Muscle of back (tissue), 11 donors: Measurements from ENCODE around the gene RECK. TPM values are rescaled to one million over a fixed set of nuclear protein-coding genes. Genes with fewer than 3 reads are reported as not detected.
"Not testable (repeated sequence)": the region's sequence is repeated elsewhere in the genome, so short reads cannot be mapped to it uniquely, and the experiment has no call there.

Source experiments
- DNase-seq, 3 donors: peaks; one replicate each; pipeline versions ENCODE4 v3.0.0 to v3.0.0-alpha.2; 2013
- polyA plus RNA-seq, 10 donors: library from polyadenylated mRNA; unstranded; fragments of 120-200 nt; gene quantifications; one replicate each; pipeline ENCODE4 v1.2.1, GENCODE V29; 2013; ENCODE audit not compliant: insufficient read length in 10 of 10

The RECK gene
- polyA plus RNA-seq, 10 donors: 23.3 to 55.7 (median 28.1) TPM

DNA sequence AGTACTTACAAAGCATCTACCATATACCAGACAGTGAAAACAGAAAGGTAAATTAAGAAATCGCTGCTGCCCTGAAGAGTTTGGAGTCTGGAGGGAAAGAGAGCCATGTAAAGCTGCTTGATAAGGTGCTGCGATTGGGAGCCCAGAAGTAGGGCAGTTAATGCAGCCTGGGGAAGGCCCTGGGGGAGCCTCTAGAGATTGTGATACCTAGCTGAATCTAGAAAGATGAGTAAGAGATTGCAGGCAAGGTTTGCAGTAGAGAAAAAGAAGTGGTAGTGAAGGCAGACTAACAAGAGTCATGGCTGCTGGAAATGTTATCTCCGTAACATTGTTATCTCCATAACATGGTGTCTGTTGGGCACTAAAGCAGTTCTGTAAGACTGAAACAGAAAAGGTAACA, 75.8 kb downstream of the RECK start:
- no peak for DNase-seq

DNA sequence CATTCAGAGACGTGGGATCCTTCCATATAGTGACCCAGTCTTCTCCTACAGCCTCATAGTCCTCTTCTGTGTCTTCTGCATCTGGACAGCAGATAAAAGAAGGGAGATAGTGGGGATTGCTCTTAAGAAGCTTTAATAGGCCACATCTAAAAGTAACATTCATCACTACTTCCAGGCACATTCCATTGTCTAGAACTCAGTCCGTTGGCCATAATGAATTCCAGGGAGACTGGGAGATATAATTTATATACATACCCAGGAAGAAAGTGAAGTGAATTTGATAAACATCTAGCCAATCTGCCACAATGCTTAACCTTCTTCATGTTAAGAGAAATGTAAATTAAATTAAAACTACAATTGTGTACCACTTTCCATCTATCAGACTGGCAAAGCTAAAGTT, 77.3 kb downstream of the RECK start:
- no peak for DNase-seq

DNA sequence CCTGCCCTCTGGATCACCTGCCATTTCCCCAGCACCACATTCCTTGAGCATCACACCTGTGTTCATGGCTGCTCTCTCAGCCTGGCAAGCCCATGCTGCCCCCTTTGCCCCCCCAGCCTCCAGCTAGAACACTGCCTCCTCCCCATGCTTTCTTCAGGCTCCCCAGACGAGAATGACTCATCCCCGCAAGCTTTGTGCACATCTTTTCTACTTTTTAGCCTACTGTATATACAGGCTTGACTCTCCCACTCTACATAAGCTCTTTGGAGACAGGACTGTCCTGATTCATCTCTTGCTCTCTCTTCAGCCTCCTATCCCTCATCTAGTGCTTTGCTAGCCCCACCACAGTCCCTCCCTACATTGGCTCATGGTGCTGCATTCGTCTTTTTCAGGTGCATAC, 79.9 kb downstream of the RECK start:
- DNase-seq: no peak

DNA sequence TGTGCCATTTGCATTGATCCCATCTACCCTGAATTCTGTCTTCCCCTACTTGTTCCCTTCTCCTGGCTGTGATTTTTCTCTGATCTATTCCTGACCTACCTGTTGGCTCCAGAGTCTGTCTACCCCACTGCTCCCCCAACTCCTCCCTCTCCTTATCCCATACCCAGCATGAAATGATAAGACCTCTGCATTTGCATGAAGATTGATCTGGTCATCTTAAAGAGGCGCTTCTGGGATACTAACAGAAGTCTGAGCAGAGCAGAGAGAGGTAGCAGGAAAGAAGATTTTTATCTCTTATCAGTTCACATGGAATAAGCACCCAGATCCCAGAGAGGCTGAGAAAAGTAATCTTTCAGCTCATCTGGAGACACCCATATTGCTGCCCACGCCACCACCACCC, 81.5 kb downstream of the RECK start:
- no peak for DNase-seq

DNA sequence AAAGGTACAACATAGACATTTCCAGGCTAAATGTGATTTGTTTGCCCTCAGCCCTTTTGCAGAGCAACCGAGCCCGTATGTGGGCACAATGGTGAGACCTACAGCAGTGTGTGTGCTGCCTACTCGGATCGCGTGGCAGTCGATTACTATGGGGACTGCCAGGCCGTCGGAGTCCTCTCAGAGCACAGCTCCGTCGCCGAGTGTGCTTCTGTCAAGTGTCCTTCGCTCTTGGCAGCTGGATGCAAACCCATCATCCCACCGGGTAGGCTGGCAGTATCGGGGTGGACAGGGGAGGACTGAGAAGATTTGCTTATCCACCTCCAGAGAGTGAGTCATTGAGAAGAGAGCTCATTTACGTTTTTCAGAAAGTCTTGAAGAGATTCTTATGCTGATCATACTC, 82.0 kb downstream of the RECK start:
- DNase-seq: no peak

DNA sequence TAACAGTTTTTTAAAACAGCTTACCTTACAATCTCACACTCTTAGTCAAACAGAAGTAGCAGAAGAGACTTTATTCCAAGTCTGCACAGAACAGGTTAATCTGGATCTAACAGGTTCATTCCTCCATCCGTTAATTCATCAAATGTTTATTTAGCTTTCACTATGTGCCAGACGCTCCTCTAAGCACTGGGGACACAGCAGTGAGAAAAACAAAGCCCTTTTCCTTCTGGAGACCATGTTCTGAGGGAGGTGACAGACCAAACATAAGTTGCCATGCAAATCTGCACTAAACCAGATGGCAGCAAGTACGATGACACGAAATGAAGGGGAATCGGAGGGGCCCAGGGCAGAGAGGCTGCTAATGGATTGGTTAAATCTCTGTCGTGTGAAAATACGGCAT, 82.8 kb downstream of the RECK start:
- no peak for DNase-seq

DNA sequence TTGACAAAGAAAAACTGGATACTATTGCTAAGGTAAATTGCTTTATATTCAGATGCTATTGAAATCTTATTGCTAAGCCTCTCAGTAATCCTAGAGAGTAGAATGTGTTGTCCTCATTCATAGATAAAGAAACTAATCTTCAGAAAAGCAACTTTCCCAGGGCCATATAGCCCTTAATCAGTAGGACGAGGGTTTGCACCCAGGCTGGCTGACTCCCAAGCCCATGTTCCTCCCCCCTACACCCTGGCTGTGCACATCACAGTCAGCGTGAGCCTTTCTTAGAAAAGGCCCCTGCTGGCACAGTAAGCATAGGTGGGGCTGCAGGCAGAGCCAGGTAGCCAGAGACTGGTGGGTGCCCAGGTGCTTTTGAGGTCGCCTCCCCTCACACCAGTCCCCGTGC, 84.0 kb downstream of the RECK start:
- DNase-seq: no peak

DNA sequence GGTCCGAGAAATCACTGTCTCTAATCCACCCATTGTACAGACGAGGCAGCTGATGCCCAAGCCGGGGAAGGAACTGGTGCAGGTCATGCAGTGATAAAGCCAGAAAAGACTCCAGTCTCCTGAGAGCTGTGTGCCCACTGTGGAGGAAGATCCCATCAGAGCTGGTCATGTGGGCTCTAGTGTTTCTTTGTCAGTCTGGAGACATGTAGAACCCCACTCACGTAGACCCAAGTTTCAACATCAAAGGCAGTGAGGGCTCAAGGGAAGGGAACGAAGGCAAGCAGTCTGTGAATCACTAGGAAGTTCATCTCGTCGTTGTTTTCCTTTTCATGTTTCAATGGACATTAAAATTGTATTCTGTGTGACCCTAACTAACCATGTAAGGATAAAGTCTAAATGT, 85.3 kb downstream of the RECK start:
- DNase-seq: no peak

DNA sequence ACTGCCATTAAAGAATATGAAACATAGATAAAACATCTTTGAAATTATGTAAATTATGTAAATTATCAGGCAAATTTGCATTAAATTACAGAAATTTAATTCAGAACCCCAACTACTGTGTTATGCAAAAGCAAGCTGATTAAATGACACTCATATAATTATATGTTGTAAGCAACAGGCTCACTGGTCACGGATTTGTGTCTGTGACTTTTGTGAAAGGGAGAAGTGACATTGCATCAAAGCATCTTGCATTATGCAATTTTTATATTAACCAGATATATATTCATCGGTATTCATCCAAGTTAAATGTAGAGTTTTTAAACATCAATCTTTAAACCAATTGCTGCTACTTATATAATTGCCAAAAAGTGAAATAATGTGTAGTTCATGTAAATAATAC, 86.8 kb downstream of the RECK start:
- DNase-seq: no peak

DNA sequence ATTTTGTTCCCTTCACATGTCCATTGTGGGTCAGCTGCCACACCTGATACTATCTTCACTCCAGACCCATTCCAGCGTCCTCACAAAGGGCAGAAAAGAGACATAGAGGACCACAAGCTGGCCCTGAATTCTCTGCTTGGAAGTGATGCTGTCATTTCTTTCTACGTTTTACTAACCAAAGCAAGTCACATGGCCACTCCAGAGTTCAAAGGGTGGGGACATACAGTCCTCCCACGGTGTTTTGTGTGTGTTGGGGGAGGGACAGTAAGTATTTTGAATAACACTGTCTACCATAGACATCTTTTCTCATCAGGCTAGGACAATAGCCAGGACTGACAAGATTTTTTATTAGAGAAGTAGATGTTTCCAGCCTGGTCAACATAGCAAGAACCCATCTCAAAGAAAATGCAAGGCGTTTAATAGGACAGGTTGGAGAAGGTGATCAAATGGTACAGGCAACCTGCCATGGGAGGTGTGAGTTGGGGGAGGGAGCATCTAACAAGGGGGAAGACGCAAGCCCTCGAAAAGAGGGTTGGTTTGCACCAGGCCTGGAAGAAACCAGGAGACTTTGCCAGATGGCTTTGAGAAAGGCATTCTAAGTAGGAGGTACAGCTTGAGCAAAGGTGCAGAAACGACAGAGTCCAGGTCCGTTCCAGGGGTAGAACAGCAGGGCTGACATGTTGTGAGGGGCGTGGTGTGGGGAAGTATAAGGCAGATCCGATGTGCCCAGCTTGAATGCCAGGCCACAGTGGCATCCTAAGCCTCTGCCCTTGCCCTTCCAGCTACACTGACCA, 88.5 kb downstream of the RECK start:
- no peak for DNase-seq

DNA sequence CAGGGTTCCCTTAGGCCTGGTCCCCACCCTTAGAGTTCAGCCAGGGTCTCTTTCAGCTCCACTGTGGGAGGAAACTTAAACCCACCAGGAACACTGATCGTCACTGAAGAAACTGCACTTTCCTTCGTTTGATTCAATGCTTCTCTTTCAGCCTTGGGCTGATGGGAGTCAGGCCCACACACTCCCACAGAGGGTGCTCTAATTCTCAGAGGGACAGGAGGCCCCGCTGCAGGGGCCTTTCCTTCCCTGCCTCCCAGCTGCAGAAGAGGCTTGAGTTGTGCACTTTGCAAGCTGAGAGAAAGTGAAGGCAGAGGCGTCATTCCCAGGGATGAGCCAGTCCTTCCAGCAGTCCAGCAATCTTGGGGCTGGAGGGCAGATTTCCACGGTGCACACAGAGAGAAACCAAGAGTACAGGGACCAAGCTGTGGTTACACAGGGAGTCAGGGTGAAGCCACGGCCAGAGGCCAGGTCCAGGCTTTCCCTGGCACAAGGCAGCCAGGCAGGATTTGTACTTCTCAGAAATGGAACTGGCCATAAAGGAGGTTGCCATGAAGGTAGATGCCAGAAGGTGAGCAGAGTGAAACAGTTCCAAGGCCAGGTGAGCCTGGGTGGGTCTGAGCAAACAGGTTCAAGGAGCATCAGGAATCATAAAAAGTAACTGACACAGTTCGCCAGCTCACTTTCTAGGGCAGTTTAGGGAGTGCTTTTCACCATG, 89.5 kb downstream of the RECK start:
- DNase-seq: no peak

DNA sequence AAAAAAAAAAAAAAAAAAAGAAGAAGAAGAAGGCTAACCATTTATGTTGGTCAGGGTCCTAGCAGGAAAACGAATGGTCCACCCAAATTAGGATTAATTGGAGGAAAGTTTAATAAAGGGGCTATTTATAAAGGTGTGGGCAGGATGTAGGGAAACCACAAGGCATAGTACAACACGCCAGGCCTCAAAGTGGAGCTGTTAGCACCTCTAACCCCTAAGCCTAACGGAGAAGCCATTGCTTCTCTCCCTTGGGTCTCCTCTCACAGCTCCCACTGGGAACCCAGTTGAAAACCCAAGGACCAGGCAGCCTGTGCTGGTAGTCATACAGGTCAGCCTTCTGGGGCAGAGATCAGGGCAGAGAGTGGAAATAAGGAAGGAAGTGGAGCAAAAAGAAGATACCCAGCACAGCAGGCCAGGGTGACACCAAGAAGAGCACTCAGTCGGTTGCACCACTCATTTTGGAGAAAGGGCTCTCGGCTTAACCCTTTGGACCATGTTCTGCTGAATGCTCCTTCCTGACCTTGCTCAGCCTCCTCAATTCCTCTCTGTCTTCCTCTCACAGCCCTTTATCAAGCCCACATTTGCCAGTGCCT, 91.0 kb downstream of the RECK start:
- no peak for DNase-seq

DNA sequence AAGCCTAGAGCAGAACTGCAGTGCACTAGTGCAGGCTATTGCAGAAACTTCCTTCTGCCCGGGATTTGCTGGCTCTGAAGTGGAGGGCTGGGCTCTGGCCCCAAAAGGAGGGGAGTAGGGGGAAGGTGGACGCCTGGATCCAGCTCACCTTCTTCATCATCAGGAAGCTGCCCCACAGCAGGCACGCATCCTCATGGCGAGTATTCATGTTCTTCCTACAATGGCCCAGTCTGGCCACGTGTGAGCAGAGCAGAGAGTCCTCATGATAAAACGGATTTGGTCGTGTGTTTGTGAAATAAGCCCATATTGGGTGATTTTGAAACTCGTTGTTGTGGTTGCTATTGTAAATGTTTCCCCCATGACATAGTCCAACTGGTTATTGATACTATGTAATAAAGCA, 91.6 kb downstream of the RECK start:
- DNase-seq: no peak

DNA sequence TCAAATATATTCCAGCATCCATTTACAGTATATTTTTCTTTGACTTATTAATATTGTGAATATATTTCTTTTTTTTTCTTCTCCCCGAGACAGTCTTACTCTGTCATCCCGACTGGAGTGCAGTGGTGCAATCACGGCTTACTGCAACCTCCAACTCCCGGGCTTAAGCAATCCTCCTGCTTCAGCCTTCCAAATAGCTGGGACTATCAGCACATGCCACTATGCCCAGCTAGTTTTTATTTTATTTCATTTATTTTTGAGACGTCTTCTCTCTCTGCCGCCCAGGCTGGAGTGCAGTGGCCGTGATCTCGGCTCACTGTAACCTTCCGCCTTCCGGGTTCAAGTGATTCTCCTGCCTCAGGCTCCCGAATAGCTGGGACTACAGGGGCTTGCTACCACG, 92.4 kb downstream of the RECK start:
- DNase-seq: no peak

DNA sequence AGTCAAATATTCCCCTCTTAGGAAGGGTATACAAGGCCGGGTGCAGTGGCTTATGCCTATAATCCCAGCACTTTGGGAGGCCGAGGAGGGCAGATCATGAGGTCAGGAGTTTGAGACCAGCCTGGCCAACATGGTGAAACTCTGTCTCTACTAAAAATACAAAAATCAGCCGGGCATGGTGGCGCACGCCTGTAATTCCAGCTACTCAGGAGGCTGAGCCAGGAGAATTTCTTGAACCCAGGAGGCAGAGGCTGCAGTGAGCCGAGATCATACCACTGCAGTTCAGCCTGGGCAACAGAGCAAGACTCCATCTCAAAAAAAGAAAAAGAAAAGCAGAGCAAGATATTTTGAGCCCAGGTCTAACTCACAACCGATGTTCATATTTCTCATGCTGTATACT, 95.0 kb downstream of the RECK start:
- not testable (repeated sequence) for DNase-seq

DNA sequence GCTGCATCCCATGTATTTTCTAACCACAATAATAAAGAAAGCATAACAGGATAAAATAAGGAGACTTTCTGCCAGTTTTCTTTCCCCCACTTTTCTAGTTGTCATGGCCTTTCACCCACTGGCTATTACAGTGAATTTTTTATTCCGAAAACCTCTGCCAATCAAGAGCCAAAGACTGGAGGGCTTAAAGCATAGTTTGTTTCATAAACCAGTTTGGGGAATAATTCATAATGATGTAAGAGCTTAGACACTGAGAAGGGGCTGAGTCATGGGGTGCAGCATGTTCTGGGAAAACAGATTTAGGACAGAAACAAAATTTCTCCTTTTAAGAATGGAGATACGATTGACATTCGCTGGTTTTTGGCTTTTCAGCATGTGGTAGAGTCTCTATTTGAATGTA, 95.4 kb downstream of the RECK start:
- DNase-seq: no peak

DNA sequence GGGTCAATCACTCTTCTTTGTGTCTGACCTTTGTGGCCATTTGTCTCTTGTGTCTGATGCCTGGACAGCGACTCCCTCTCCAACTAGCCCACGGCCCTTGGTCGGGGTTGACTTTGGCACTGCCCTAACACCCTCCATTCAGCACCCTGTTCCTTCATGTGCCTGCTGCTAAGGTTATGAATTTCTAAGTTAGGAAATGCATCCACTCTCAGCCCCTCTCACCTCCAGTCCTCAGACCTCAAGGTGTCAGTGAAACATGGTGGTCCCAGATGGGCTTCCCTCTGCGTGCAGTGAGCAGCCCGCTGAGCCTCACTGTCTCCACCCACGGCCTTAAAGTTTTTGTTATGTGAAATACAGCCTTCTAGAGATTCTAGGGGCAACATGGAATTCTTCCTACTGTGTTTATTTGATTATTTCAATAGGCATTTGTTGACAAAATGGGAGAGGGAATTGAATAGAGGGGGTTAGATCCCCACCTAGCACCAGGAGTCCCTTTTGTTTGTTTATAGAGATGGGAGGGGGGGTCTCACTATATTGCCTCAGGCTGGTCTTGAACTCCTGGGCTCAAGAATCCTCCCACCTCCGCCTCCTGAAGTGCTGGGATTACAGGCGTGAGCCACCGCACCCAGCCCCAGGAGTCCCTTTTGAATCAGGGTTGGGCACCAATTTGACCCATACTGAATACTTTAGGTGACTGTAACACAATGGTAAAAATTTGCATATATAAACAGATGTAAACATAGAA, 98.2 kb downstream of the RECK start:
- DNase-seq: no peak

DNA sequence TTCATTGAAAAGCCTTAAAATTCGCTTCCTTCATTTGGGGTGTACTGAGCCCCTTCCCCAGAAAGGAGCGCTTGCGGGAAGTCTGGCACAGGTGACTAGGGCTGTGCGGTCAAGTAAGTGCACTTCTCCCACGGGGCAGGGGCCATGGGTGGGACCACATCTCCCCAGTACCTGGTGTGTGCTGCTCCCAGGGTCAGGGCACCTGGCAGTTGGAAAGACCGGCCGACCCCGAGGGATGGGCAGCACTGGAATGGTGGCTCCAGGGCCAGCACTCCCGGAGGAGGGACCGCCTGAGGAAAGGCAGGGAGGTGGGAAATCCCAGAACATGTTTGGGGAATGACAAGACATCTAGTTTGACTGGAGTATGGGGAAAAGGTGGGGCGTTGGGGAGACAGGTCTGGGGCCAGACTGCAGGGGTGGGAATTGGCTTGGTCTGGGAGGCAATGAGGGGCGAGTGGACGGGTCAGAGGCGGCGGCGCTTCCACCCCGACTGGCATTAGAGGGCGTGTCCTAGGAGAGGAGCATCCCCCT, 99.1 kb downstream of the RECK start:
- no peak for DNase-seq

DNA sequence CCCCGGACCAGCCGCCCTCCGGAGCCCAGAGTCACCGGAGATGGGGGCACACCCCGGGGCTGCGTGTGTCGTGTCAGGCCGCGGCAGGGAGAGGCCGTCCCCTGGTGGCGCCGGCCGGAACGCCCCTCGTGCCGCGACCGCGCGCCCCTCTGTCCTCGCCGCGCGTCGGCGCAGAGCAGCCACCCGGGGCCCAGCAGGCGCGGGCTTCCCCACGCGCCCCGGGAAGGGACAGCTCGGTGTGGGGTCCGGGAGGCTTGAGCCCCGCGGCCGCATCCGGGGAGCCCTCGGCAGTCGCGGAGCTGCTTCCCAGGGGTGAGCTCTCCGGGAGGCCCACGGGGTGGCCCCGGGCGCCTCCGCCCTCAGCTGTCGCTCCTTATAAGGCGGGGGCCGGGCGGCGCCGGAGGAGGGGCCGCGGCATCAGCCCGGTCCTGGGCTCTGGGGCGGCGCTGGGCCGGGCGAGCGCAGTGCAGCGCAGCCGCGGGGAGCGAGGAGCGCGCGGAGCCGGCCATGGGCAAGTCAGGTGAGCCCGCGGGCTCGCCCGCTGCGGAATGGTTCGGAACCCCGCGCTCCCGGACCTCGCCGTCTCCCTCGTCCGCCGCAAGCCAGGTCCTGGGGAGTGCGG, 99.7 kb downstream of the RECK start, which contains the start of gene GLIPR2:
TSS of gene GLIPR2 (plus strand) at position 462 of the 622 bp plus-strand sequence. CDS start at position 508, 46 bp downstream.
- peak; percentile 77 to 93 (median 85) for DNase-seq

DNA sequence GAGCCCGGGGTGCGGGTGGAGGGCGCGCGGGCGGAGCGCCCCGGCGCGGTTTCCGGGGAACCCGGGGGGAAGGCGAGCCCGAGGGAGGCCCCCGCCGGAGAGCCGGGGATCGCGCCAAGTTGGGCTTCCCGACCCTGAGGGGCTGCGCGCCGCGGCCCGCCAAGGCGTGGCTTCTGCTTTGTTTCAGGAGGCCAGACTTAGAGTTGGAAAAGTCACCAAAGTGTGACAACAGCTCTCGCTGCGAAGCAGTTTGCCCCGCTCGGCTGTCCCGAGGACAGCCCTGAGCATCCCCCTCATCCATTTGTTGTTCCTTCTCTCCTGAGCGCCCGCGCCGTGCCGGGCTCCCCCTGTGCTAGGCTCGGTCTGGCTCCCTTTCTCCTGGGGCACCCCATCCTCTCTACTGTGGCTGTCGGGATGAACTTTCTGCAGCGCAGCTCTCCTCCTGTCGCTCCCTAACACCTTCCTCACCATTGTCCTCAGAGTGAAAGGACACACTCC, 100.2 kb downstream of the RECK start:
- DNase-seq: peak in 2 of 3 donors; percentile 52 to 81

DNA sequence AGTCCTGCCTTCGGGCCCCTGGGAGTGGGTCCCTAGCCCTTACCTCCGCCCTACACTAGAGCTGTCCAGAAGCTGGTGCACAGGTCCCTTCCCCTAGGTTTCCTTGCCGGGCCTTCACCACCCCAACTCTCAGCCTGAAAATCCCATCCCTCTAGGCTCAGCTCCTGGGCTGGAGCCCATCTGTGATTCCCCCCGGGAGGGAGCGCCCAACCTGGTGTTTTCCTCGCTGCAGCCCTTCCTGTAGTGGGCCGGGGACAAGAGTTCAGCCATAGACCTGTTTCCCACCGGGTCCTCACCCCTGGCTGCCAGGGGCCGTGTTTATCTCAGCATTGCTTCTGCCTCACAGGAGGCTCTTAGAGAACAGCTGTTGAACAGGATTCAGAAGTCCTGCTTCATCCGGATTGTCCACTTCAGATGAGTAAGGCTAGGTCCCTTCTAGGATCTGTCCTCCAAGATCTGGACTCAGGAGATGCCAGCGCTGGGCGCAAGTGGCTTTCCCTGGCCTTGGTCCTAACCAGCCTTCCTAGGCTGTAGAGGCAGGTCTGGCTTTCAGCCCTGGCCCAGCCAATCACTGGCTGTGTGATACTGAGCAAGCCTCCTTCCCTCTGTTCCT, 100.8 kb downstream of the RECK start:
- peak in 2 of 3 donors; percentile 62 to 87 for DNase-seq
